PFSK-1 (cell line): ENCODE data around the gene DNMT3B.

Source experiments
- REST ChIP-seq, 2 experiments: IDR thresholded peaks; 2 replicates each; pipeline versions ENCODE4 v1.6.1 to v1.8.0; 2011 to 2012; ENCODE audit warnings: low read depth in 2 of 2, low read length in 2 of 2, control low read depth in 1 of 2, inconsistent platforms in 1 of 2, mild to moderate bottlenecking in 1 of 2, moderate library complexity in 1 of 2; ENCODE audit not compliant: insufficient read depth in 1 of 2
- TAF1 ChIP-seq: IDR thresholded peaks from 2 replicates; pipeline ENCODE4 v1.6.1; 2012; ENCODE audit warnings: low read length, control low read depth, borderline replicate concordance; ENCODE audit not compliant: insufficient read depth

- TF ChIP-seq TAF1 (no peak), REST (IDR thresholded peaks at IDR 0.05; ENCODE audit: insufficient read depth in 1 of 2, low read depth in 2 of 2, low read length in 2 of 2) (no peak)
Measured at GRCh38 chr20:32796981-32797451, 34.8 kb downstream of the DNMT3B start.
